ENCODE data around the gene MAPK7. TPM values are rescaled to one million over a fixed set of nuclear protein-coding genes. Genes with fewer than 3 reads are reported as not detected.

Gene MAPK7
- total RNA-seq, 4 donors from 2014 or later: 12.9 to 25.2 (median 21.9) TPM

- no peak for ATAC-seq (ENCODE audit: low FRiP score)
- no peak for TF ChIP-seq CTCF (IDR thresholded peaks at IDR 0.05)
- DNase-seq (ENCODE audit: low spot score): no peak
Measured at GRCh38 chr17:19363460-19364035, 14.8 kb upstream of the MAPK7 start.

- TF ChIP-seq CTCF (IDR thresholded peaks at IDR 0.05): no peak
- DNase-seq (ENCODE audit: low spot score) (no peak), ATAC-seq (ENCODE audit: low FRiP score) (no peak)
Measured at GRCh38 chr17:19364699-19365498, 13.4 kb upstream of the MAPK7 start.

GRCh38 chr17:19365499-19365817, 12.8 kb upstream of the MAPK7 start:
- TF ChIP-seq CTCF (IDR thresholded peaks at IDR 0.05): no peak
- ATAC-seq (ENCODE audit: low FRiP score): no peak

GRCh38 chr17:19365833-19366636, 12.3 kb upstream of the MAPK7 start:
- no peak for TF ChIP-seq CTCF (IDR thresholded peaks at IDR 0.05)
- no peak for DNase-seq (ENCODE audit: low spot score)
- no peak for ATAC-seq (ENCODE audit: low FRiP score)

More at GRCh38 chr17:19365499-19365817, 12.8 kb upstream of the MAPK7 start:
- no peak for DNase-seq (ENCODE audit: low spot score)

GRCh38 chr17:19366637-19366972, 11.7 kb upstream of the MAPK7 start:
- ATAC-seq (ENCODE audit: low FRiP score): no peak
- no peak for TF ChIP-seq CTCF (IDR thresholded peaks at IDR 0.05)
- DNase-seq (ENCODE audit: low spot score): no peak

GRCh38 chr17:19368229-19368628, 10.1 kb upstream of the MAPK7 start:
- no peak for ATAC-seq (ENCODE audit: low FRiP score)
- no peak for DNase-seq (ENCODE audit: low spot score)
- TF ChIP-seq CTCF (IDR thresholded peaks at IDR 0.05): no peak

All from omental fat pad (tissue), 4 donors.